Hematopoietic multipotent progenitor cell treated with erythropoietin and hydrocortisone succinate and interleukin-3 and kit ligand, for 6 days (in vitro differentiated cells): ENCODE measurements around the gene ZDHHC18.
"Not testable (repeated sequence)": the region's sequence is repeated elsewhere in the genome, so short reads cannot be mapped to it uniquely, and the experiment has no call there.

ENCODE experiments used
- DNase-seq: peaks from one replicate; pipeline ENCODE4 v3.0.0-alpha.2; 2015

ZDHHC18 gene

DNA sequence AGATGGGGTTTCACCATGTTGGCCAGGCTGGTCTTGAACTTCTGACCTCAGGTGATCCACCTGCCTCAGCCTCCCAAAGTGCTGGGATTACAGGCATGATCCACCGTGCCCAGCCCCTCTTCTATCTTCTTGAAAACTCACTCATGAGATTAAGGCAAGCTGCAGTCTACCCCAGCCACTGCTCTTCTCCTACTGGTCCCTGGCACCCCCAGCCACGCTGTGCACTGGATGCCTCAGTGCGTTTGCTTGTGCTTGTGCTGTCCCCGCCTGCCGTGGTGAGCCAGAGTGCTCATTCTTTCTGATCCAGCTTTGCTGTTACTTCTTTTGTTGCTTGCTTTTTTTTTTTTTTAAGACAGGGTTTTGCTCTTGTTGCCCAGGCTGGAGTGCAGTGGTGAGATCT, 11.2 kb downstream of the ZDHHC18 start:
- not testable (repeated sequence) for DNase-seq

DNA sequence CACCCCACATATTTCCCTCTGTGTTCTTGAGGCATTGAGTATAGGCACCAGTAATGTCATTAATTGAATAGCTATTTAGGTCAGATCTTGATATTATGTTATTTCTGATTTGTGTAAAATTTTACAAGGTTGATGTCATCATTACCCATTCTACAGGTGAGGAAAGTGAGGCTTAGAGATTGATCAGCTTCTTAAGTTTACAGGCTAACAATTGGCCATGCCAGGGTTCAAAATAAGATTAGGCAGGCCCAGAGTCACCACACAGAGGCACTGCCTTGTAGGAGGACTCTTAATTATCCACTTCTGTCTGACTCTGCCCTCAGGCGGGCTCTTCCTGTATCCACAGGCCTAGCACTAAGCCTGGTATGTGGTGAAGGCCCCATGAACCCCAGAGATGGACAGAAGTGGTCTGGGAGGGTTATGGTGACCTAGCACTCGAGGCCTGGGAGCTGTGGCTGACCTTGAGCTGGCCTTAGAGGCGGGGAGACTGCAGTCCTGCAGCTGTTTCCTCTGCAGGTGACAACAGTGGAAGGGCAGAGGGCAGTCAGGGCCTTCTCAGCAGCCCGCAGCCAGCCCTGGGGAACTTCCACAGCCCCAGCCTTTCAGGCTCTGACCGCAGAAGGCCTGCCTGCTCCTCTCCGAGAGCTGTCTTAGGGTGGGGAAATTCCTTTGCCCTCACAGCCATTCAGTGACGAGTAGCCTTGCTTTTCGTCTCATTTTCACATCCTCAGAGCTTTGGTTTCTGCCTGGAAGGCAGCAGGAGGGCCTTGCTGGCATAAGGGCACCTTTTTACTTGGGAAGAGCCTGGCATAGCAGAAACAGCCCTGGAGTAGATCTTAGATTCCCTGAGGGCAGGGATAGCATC, 12.2 kb downstream of the ZDHHC18 start:
- no peak for DNase-seq

DNA sequence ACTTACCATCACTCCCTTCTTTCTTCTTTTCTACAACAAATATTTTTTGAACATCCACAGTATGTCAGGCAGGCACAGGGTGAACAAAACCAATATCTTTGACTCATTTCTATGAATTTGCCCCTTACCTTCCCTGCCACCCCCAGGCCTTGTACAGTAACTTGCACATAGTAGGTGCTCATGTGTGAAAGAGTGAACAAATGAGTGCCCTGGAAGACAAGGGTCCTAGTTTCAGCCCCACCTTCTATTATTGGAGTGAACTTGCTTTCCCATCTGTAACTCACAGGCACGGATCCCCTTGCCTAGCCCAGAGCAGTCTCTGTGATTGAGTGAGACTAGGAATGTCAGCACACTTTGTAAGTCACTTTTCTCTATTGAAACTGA, 12.8 kb downstream of the ZDHHC18 start:
- DNase-seq = no peak

DNA sequence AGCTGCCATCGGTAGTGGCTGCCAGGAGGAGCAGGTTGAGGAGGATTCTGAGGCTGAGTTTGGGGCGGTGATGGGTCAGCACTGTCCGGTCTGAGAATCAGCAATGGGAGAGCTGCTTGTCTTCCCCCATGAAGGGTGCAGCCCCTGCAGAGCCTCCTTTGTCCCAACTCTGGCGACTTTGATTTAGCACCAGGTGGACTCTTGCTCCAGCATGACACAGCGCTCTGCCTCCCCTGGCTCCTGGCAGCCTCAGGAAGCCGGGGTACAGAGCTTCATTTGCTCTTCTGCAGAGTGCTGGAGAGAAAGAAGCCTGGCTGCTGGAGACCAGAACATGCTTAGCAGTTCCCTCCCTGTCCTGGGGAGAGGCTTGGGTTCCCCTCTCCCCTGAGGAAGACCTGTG, 13.3 kb downstream of the ZDHHC18 start:
- DNase-seq = no peak

DNA sequence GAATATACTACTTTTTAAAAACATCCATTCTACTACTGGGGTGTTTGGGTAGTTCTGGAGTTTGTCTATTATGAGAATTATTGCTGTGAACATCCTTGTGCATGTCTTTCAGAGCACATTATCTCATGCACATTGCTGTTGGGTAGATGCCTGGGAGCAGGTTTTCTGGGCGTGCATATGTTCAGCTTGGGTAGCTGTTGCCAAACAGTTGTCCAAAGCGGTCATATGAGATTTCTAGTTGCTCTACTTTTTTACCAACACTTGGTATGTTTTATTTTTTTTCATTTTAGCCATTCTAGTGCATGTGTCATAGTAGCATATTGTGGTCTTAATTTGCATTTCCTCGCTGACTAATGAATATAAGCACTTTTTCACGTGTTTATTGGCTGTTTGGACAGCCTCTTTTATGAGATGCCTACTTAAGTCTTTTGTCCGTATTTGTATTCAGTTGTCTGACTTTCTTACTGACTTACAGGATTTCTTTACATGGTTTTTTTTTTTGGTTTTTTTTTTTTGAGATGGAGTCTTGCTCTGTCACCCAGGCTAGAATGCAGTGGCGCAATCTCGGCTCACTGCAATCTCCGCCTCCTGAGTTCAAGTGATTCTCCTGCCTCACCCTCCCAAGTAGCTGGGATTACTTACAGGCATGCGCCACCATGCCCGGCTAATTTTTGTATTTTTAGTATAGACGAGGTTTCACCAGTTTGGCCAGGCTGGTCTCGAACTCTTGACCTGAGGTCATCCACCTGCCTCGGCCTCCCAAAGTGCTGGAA, 18.1 kb downstream of the ZDHHC18 start:
- no peak for DNase-seq

DNA sequence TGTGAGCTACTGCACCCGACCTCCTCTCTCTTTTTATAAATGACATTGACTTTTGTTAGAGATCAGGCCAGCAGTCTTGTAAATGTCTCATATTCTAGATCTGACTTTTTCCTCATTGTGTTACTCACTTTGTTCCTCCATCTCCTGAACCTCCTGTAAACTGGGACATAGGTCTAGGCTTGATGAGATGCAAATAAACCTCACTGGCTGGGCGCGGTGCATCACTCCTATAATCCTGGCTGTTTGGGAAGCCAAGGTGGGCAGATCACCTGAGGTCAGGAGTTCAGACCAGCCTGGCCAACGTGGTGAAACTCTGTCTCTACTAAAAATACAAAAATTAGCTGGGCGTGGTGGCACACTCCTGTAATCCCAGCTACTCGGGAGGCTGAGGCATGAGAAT, 21.3 kb downstream of the ZDHHC18 start:
- not testable (repeated sequence) for DNase-seq

DNA sequence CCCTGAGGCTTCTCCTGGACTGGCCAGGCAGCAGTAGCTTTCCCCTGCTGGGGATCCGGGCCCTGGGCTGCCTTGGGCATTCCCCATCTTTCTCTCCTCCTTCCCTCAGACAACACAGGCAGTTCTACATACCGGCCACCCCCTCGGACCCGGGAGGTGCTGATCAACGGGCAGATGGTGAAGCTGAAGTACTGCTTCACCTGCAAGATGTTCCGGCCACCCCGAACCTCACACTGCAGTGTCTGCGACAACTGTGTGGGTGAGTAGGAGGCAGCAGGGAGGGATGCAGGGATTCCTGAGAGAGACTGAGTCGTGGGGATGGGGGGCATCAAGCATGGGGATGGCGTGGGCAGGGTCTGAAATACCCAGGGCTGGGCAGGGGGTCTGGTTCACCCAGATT, 22.0 kb downstream of the ZDHHC18 start:
- no peak for DNase-seq

DNA sequence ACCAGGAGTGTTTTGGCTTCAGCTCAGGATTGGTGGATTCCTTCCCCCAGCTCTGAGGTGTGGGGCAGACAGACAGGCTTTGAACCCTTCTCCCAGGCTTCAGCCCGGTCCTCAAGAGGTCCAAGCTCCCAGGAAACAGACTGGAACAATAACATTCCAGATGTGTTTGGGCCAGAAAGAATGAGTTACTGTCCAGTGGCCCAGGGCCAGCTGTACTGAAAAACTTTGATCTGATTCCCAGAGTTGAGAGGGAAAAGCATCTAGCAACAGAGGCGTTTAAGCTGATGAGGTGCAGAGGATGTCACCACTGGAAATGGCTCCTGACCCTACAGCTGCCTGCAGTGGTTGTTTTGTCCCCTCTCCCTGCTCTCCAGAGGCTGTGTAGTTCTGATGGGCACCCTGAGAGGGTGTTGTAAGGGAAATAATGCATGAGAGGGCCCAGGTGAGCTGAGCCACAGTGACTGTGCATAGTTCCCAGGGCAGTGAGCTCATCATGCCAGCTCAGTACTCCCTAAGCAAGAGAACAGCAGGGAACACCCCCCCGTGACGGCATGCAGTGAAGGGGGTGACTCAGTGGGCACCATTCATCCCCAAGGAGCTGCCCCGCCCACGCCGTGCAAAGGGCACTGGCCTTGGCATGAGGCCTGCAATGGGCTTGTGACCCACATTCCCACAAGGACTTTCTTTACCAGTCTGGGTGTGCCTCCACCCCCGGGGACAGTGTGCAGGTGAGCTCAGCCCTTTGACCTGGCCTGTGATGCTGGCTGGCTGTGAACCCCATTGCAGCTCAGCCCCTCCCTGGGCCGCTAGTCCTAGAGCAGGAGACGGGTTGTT, 22.7 kb downstream of the ZDHHC18 start:
- DNase-seq = no peak

DNA sequence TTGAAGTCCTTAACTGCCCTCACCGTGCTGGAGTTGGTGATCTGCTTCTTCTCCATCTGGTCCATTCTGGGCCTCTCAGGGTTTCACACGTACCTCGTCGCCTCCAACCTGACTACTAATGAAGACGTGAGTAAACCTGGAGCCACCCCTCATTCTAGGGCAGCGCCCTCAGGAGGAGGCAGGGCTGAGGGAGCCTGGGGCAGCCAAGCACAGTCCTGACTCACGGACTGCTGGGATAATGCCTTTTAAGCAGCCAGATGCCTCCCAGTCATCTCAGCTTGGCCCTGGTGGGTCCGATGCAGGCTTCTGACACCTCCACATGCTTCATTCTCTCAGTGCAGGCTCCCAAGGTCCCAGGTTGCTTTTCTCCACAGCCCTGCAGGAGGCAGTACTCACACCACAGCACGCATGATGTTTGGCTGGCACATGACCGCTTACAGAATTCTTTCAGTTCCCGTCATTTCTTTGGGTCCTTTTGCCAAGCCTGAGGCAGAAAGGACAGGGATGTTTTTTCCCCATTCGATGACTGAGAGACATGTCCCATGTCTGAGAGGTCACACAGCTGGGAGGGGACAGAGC, 24.7 kb downstream of the ZDHHC18 start:
- DNase-seq = no peak

DNA sequence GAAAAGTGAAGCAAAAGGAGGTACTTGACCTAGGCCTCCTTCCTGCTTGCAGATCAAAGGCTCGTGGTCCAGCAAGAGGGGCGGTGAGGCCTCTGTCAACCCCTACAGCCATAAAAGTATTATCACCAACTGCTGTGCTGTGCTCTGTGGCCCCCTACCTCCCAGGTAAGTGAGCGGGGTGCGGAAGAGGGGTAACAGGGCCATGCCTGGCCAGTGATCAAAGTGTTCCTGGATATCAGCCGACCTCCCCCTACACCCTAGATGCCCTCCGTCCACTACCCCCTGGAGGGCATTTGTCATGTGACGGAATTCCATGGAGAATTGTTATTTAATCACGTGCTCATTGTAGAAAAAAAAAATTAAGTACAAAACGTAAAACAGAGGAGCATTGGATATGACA, 26.2 kb downstream of the ZDHHC18 start:
- no peak for DNase-seq

DNA sequence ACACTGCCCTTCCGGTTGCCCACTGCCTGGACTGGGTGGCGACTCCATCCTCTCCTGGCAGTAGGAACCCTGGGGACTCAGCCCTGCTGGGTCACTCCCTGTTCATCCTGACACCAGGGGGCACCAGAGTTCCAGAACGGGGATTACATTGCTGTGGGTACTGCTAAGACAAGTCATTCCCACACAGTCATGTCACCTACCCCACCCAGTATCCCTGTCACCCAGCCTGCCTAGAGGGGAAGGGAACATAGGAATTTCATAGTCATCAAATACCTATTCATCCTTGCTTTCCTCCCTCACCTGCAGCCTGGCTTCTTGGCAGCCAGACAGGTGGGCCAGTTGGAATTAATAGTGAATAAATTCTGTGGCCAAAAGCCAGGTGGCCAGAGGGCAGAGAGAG, 26.7 kb downstream of the ZDHHC18 start:
- peak; percentile 91 for DNase-seq

DNA sequence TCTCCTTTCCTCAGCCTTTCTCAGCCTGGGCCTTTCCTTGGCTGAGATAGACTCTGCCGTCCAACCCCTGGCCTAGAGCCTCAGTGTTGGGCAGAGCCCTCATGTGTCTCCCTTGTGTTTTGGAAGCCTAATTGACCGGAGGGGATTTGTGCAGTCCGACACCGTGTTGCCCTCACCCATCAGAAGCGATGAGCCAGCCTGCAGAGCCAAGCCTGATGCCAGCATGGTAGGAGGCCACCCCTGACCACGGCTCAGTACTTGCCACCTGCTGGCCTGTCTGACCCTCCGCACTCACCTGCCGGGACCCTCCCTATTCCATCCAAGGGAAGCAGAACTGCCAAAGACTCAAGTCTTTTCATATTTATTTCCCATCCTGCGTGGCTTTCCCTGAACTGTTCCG, 27.1 kb downstream of the ZDHHC18 start:
- no peak for DNase-seq

DNA sequence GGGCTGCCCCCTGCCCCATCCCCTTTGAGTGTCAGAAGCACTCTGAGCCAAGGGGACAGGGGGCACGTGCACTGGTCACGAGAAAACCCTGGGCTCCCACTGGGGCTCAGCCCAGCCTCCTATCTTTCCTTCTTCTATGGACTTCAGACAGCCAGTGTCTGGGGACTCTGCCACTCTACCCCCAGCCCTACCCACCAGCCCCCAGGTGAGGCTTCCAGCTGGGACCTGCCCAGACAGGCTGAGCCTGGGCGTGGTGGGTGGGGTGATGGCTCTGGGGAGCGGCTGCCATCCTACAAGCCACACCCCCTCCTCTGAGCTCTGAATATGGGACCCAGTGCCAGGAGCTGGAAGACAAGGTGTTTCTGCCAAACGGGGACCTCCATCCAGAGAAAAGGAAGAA, 28.4 kb downstream of the ZDHHC18 start:
- DNase-seq = peak; percentile 58

DNA sequence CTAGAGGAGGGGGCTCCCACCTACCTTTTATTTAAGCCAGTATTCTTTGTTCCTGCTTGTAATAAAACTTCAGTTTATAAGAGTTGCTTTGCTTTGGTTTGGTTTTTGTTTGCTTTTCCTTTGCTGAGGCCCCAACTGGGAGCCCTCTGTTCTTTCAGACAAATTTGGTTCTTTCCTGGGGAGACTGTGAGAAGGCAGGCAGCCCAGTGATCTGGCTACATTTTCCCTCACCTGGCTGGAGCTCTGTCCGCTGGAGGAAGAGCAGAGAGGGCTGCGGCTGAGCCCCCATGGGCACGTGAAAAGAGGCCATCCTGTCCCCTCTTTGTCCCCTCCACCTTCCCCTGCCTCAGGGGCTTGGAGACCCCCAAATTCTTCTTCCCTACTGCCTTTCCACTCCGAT, 29.1 kb downstream of the ZDHHC18 start:
- no peak for DNase-seq

DNA sequence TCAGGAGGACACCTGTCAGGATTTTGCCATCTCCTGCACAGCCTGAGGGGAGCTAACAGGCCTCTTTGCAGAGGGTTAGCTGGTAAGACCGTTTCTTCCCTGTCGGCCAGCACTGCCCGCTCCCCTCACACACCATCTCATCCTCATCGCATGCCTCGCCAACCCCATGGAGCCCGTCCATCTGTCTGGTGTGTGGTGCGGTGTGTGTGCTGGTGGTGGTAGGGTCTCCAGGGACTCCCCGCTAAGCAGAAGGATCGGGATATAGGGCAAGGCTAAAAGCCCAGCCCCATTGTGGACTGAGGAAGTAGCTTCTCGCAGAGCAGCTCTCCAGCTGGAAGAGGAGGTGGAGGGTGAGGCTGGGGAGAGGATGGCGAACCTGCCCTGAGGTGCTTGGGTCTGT, 29.7 kb downstream of the ZDHHC18 start:
- DNase-seq = no peak

DNA sequence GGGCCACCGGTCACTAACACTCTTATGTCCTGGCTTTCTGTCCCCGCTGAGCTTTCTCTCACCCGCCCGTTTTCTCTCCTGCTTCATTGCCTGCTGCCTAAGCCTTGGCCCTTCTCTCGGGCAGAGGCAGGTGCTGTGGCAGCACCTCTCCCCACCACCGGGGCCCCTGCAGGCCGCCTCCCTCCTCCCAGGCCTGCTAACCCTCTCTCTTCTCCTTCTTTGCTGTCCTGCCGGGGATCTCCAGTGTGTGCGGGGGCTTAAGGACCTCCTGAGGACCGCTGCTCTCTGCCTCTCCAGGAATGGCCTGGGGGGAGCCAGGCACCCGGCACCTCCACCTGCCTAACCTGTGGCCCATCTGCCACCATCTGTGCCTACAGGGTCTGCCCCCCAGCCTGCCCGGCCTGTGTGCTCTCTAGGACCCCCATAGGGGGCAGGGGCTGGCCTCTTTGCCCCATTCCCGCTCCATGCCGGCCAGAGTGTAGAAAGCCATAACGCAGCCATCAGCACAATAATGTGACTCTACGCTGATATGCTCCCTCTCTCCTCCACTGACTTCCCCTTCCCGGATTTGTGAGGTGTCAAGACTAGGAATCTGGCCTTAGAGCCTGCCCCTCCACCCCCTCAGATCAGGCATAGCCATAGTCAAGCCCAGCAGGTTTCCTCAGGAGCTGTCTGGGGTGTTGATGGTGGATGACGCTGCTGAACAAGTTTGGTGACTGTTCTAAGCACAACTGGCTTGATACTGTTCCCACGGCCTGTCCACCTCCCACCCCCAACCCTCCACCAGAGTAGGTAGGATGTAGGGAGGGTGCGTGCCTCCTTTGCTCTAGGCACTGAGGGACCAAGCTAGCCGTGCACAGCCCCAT, 30.3 kb downstream of the ZDHHC18 start:
- DNase-seq = no peak

DNA sequence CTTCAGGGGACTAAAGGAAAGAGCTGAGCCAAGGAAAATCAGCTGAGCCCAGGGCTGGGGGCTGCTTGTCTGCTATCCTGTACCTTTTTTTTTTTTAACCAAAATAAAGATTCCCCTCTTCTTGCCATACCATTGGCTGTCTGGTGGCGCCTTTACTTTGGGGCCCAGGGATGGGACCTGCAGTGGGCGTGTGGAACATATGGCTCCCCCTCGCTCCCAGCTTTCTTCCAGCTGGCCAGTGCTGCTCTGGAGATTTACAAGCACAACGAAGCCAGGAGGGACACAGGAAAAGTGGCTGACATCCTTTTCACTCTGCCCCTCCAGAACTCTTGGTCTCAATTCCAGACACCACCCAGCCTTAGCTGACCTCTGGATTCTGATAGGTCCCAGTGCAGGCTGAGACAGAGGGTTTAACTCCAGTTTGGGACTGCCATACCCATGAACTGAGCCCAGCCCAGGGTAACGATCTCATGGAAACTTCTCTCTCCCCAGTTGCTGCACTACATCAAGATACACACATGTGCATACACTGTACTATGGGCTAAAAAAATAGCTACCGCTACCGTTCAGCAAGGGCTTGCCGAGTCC, 31.1 kb downstream of the ZDHHC18 start:
- DNase-seq = no peak

DNA sequence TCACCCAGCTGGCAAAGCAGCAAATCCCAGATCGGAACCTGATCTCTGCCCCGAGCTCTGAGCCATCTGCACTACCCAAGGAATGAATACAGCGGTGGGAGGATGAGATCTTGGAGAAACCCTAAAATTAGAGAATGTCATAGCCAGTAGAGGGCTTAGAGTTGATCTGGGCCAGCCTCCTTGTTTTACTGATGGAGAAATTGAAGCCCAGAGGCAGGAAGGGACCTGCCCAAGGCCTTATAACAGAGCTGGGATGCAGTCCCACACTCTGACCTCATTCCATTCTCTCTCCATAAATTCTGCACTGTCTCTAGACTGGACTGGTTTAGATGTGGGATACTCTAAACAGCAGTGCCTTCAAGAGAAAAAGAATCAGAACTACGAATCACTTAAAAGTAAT, 31.7 kb downstream of the ZDHHC18 start:
- no peak for DNase-seq

DNA sequence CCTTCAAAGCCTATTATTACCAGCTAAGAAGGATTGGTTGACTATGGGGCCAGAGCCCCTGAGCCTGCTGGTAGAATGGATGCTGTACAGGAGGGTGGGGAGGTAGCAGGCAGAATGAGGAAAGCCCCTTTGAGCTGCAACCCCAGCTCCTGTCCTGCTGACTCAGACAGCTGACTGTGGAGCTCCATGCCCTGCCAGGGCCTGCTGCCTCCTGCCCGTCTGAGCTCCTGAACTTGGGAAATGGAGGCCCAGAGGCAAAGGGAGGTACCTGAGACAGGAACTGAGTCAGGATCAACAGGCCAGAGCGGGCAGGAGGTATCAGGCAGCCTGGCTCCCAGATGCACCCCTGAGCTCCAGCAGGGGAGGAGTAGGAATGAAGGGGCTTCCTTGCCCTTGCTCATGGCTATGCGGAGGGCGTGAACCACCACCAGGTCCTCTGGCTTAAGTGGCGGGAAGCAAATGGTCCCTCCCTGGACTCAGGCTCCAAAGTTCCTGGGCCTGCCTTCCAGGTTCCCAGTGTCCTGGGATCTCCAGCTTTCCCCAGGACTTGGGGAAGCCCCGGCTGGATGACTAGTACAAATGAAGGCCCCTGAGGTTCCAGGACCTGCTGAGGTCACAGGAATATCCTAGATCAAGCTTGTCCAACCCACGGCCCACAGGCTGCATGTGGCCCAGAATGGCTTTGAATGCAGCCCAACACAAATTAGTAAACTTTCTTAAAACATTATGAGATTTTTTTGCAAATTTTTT, 32.6 kb downstream of the ZDHHC18 start:
- no peak for DNase-seq

DNA sequence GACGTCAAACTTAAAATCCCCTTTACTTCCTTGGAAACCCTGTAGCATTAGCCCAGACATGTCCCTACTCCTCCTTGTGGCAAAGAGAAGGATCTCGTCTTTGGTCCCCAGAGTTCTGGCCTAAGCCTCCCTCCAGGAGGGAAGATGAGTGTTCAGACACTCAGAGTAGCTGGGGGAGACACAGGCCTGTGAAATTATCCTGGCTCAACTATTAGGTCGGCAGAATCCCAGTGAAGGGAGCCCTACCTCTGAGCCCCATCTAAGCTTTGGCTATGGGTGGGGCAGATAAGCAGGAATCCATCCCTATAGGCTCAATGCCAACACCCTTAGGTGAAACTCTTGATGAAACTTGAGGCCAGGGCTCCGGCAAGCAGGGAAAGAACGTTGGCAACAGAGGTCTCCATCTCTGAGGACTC, 34.8 kb downstream of the ZDHHC18 start:
- no peak for DNase-seq

DNA sequence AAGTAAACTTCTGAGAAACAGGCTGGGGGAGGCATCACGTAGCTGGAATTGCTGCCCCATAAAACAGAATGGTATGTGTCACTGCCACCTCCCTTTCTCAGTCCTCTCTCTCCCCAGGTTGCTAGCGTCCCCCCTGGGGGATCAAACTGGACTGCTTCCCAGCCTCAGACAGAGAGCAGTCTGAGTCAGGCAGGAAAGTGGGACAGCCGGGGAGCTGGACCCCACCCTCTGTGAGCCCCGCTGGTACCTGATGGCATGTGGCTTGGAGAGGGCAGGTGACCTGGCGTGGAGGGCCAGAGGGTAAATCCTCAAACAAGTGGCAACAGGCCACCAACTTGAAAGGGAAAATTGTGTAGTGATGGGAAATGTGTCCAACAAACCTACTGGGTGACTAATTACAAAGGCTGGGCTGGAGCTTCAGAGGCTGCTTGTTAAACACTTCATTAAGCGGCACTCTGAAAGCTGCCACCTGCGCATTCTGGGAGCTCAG, 35.4 kb downstream of the ZDHHC18 start:
- DNase-seq = no peak
